Ascending aorta (tissue), 2 donors: Measurements from ENCODE around the gene CACNA2D3. TPM values are rescaled to one million over a fixed set of nuclear protein-coding genes. Genes with fewer than 3 reads are reported as not detected.

Experiments
- DNase-seq, 2 donors: peaks; one replicate each; pipeline ENCODE4 v3.0.0-alpha.2; 2019; ENCODE audit warnings: low spot score in 2 of 2
- H3K27ac ChIP-seq, 2 donors: fragments of 200-600 bp; sonication (generic); one replicate each; pipeline ENCODE4 v1.5.1; 2016 to 2017; ENCODE audit warnings: mild to moderate bottlenecking in 1 of 2
- H3K27me3 ChIP-seq: fragments of 200-600 bp; sonication (generic); one replicate; pipeline ENCODE4 v1.5.1; 2017
- H3K36me3 ChIP-seq, 2 donors: fragments of 200-600 bp; sonication (generic); one replicate each; pipeline ENCODE4 v1.5.1; 2016
- H3K4me1 ChIP-seq, 2 donors: fragments of 200-600 bp; sonication (generic); one replicate each; pipeline ENCODE4 v1.5.1; 2016 to 2017; ENCODE audit warnings: mild to moderate bottlenecking in 1 of 2
- H3K4me3 ChIP-seq, 2 donors: fragments of 200-600 bp; sonication (generic); one replicate each; pipeline ENCODE4 v1.5.1; 2016 to 2017; ENCODE audit warnings: mild to moderate bottlenecking in 1 of 2
- H3K9me3 ChIP-seq, 2 donors: fragments of 200-600 bp; sonication (generic); one replicate each; pipeline ENCODE4 v1.5.1; 2016
- CTCF ChIP-seq, 3 experiments: fragments of 200-600 bp in 2 of 3; fragments of 450-650 bp in 1 of 3; sonication (generic) in 2 of 3; IDR thresholded peaks; one replicate each; pipeline ENCODE4 v1.5.1; 2016 to 2019; ENCODE audit warnings: antibody characterized with exemption in 3 of 3, mild to moderate bottlenecking in 1 of 3, moderate library complexity in 1 of 3
- intact Hi-C: fragments of 100-400 bp; cut with DNase I; formaldehyde crosslinking; loops from one replicate; pipeline ENCODE4 v1.15.1; 2023
- total RNA-seq: library from RNA; depleted of rRNA; stranded (reverse); fragments of >200 nt; gene quantifications from one replicate; pipeline ENCODE4 v1.1.0, GENCODE V29; 2016

Gene CACNA2D3
- total RNA-seq, 1 donor from 2014 or later = not detected

- DNase-seq = no peak
- Histone ChIP-seq H3K36me3 (no peaks in the 10 kb centered on the region), H3K4me3 (no peak overlapping the region), H3K27ac (no peak overlapping the region), H3K4me1 (no peaks in the 10 kb centered on the region), H3K27me3 (no peaks in the 10 kb centered on the region), H3K9me3 (no peaks in the 10 kb centered on the region)
- intact Hi-C loops = no loop called here
- no peak for TF ChIP-seq CTCF (IDR thresholded peaks at IDR 0.05)
Measured at GRCh38 chr3:55044486-55044885, 922.1 kb downstream of the CACNA2D3 start.

DNA sequence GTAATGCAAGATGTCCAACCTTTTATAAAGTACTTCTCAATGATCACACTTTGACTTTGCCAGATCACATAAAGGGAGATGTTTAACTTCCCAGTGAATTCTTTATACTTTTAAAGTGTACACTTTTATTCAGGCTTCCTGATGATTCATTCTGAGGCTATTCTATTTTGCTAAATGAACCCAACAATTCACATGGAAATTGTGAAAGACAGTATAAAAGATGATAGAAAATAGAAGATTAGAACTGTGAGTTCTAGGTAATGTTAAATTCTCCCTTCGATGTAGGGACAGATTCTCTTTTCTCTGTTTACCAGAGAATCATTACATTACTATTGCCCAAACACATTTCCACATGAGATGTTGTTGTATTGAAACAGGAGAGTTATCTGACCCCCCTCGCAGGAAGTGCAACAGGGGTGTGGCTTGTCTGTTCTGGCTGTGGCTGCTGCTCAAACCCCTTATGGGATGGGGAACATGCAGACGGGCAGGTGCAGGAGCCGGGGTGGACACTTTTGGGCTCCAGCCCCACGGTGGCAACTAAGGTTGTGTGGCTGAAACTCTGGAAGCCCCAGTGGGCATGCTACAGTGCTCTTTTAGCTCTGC lies 936.8 kb downstream of the CACNA2D3 start:
- Histone ChIP-seq H3K4me3 (no peak overlapping the region), H3K36me3 (no peaks in the 10 kb centered on the region), H3K9me3 (peaks cover 0 to 4% of the 10 kb centered on the region in 2 donors), H3K27me3 (no peaks in the 10 kb centered on the region), H3K4me1 (no peaks in the 10 kb centered on the region), H3K27ac (no peak overlapping the region)
- no peak for TF ChIP-seq CTCF (IDR thresholded peaks at IDR 0.05)
- no peak for DNase-seq
- intact Hi-C loops = no loop called here

- no peak overlapping the region for H3K27ac ChIP-seq
- TF ChIP-seq CTCF (IDR thresholded peaks at IDR 0.05) = no peak
- no peaks in the 10 kb centered on the region for H3K9me3 ChIP-seq
- no peaks in the 10 kb centered on the region for H3K27me3 ChIP-seq
- H3K36me3 ChIP-seq = no peaks in the 10 kb centered on the region
- no peak for DNase-seq
- intact Hi-C loops = no loop called here
- no peaks in the 10 kb centered on the region for H3K4me1 ChIP-seq
- H3K4me3 ChIP-seq = no peak overlapping the region
Measured at GRCh38 chr3:55060896-55061719, 938.8 kb downstream of the CACNA2D3 start.

DNA sequence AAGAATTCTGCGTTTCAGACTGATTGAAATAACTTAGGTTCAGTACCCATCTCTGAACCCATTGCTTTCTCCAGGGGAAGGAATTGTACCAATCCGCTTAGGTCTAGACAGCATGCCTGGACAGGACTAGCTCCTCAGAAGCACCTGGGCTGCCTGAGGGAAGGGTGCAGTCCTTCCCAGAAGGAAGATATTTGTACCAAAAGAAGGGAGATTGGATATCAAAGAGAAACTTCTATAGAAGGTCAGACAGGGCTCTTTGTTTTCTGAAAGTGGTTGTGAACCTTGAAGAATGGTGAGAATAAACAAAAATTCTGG lies 939.3 kb downstream of the CACNA2D3 start:
- no peaks in the 10 kb centered on the region for H3K27me3 ChIP-seq
- no peak overlapping the region for H3K27ac ChIP-seq
- H3K4me3 ChIP-seq = no peak overlapping the region
- H3K9me3 ChIP-seq = no peaks in the 10 kb centered on the region
- no peaks in the 10 kb centered on the region for H3K4me1 ChIP-seq
- intact Hi-C loops = no loop called here
- no peaks in the 10 kb centered on the region for H3K36me3 ChIP-seq
- no peak for TF ChIP-seq CTCF (IDR thresholded peaks at IDR 0.05)
- no peak for DNase-seq

DNA sequence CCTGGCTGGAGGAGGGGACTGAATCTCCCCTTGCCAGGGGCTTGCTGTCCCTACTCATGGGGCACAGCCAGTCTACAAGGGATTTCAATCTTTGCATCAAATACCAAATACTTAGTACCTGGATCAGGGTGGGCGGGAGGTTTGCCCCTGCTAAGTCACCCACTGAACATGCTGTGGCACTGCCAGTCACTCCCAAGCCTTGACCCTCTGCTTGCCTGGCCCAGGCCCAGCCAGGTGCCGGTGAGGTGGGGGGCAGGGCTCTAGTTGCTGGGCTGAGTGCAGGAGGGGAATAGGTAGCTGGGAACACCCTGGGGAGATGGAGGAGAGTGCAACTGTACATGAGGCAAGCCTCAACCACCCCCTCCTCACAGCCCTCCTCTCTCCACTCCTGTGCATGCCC lies 941.8 kb downstream of the CACNA2D3 start:
- intact Hi-C loops = no loop called here

More for the DNA sequence above, 941.8 kb downstream of the CACNA2D3 start:
- H3K36me3 ChIP-seq = no peaks in the 10 kb centered on the region
- H3K4me3 ChIP-seq = no peak overlapping the region
- DNase-seq = no peak
- no peaks in the 10 kb centered on the region for H3K27me3 ChIP-seq
- H3K9me3 ChIP-seq = no peaks in the 10 kb centered on the region
- no peak for TF ChIP-seq CTCF (IDR thresholded peaks at IDR 0.05)
- no peak overlapping the region for H3K27ac ChIP-seq
- H3K4me1 ChIP-seq = no peaks in the 10 kb centered on the region
